OCI-LY1 (cell line): ENCODE data around the gene ARG2.

ENCODE experiments used
- H2AFZ ChIP-seq: fragments of 200-600 bp; sonication (generic), shearing (Covaris generic); 2 replicates; pipeline ENCODE4 v1.6.0; 2014; ENCODE audit warnings: antibody characterized with exemption, mild to moderate bottlenecking, low read length
- H3F3A ChIP-seq: fragments of 200-600 bp; sonication (generic), shearing (Covaris generic); 2 replicates; pipeline ENCODE4 v1.6.0; 2014; ENCODE audit warnings: mild to moderate bottlenecking, antibody characterized with exemption, low read length, moderate library complexity; ENCODE audit not compliant: insufficient read depth
- H3K27ac ChIP-seq: fragments of 200-600 bp; sonication (generic); 2 replicates; pipeline ENCODE4 v1.5.1; 2014; ENCODE audit warnings: low read length, mixed run types, mild to moderate bottlenecking, low read depth; ENCODE audit not compliant: poor library complexity, severe bottlenecking
- H3K27me3 ChIP-seq: fragments of 200-600 bp; sonication (generic); 2 replicates; pipeline ENCODE4 v1.6.0; 2014; ENCODE audit warnings: antibody characterized with exemption, mild to moderate bottlenecking, low read length, moderate library complexity; ENCODE audit not compliant: insufficient read depth
- H3K36me3 ChIP-seq: fragments of 200-600 bp; sonication (generic); 2 replicates; pipeline ENCODE4 v1.6.1; 2014; ENCODE audit warnings: mild to moderate bottlenecking, antibody characterized with exemption, low read length, moderate library complexity, mixed read lengths; ENCODE audit not compliant: insufficient read depth
- H3K4me1 ChIP-seq: fragments of 200-600 bp; sonication (generic); 2 replicates; pipeline ENCODE4 v1.5.1; 2014; ENCODE audit warnings: mild to moderate bottlenecking, low read length, moderate library complexity; ENCODE audit not compliant: insufficient read depth, severe bottlenecking
- H3K4me2 ChIP-seq: fragments of 200-600 bp; sonication (generic), shearing (Covaris generic); 2 replicates; pipeline ENCODE4 v1.6.1; 2014; ENCODE audit warnings: low read length
- H3K4me3 ChIP-seq: fragments of 200-600 bp; sonication (generic); 2 replicates; pipeline ENCODE4 v1.5.1; 2014; ENCODE audit warnings: low read length, low read depth, mild to moderate bottlenecking, mixed read lengths; ENCODE audit not compliant: poor library complexity, severe bottlenecking
- H3K79me2 ChIP-seq: fragments of 200-600 bp; shearing (Covaris generic); 2 replicates; pipeline ENCODE4 v1.6.1; 2016; ENCODE audit warnings: mixed run types, low read length, mixed read lengths; ENCODE audit not compliant: insufficient read depth
- H3K9ac ChIP-seq: fragments of 200-600 bp; sonication (generic), shearing (Covaris generic); 2 replicates; pipeline ENCODE4 v1.6.1; 2014; ENCODE audit warnings: mild to moderate bottlenecking, low read length, mixed read lengths
- H3K9me2 ChIP-seq: fragments of 200-600 bp; sonication (generic), shearing (Covaris generic); 2 replicates; pipeline ENCODE4 v1.6.1; 2014; ENCODE audit warnings: low read depth, mild to moderate bottlenecking, low read length, mixed read lengths
- H3K9me3 ChIP-seq: fragments of 200-600 bp; shearing (Covaris generic); 2 replicates; pipeline ENCODE4 v1.6.1; 2014; ENCODE audit warnings: low read length, mixed read lengths
- H4K20me1 ChIP-seq: fragments of 200-600 bp; sonication (generic), shearing (Covaris generic); 2 replicates; pipeline ENCODE4 v1.6.0; 2016; ENCODE audit warnings: mild to moderate bottlenecking, low read length; ENCODE audit not compliant: insufficient read depth
- CTCF ChIP-seq: fragments of 200-600 bp; sonication (generic), shearing (Covaris generic); IDR thresholded peaks from 2 replicates; pipeline ENCODE4 v1.5.1; 2017; ENCODE audit warnings: mild to moderate bottlenecking, antibody characterized with exemption, low read length, moderate library complexity, mixed read lengths
- EZH2 ChIP-seq: fragments of 200-600 bp; sonication (generic), shearing (Covaris generic); IDR thresholded peaks from 2 replicates; pipeline ENCODE4 v1.8.0; 2017; ENCODE audit warnings: borderline replicate concordance, mixed run types, mild to moderate bottlenecking, antibody characterized with exemption, low read length, moderate library complexity, mixed read lengths

The ARG2 gene

GRCh38 chr14:67695394-67695949 lies 75.8 kb downstream of the ARG2 start, which contains the start of gene RDH11:
Gene RDH11 (minus strand): TSS chr14:67695764. CDS start chr14:67695703, 61 bp downstream.
- Histone ChIP-seq H3F3A (no peaks in the 10 kb centered on the region), H3K4me1 (peaks cover 10% of the 10 kb centered on the region), H3K4me3 (peak within 1 kb of the TSS; percentile 98), H3K27ac (peak within 1 kb of the TSS; percentile 55), H3K27me3 (no peaks in the 10 kb centered on the region), H3K4me2 (peak within 1 kb of the TSS; percentile 73), H3K9me2 (no peaks in the 10 kb centered on the region), H3K36me3 (peaks cover 31% of the 10 kb centered on the region), H3K9ac (peak within 1 kb of the TSS; percentile 96), H3K9me3 (no peaks in the 10 kb centered on the region), H3K79me2 (peaks cover 22% of the 10 kb centered on the region), H4K20me1 (no peaks in the 10 kb centered on the region), H2AFZ (peak within 1 kb of the TSS; percentile 65; the same call in 1 of the 2 replicates)
- TF ChIP-seq CTCF (no peak), EZH2 (no peak)

- Histone ChIP-seq H3K27ac (no peak overlapping the region), H3K9me2 (no peaks in the 10 kb centered on the region), H3K36me3 (peaks cover 16% of the 10 kb centered on the region; the same call in 1 of the 2 replicates), H3K9me3 (no peaks in the 10 kb centered on the region), H3K9ac (no peak overlapping the region), H2AFZ (no peak overlapping the region), H4K20me1 (no peaks in the 10 kb centered on the region), H3K27me3 (no peaks in the 10 kb centered on the region), H3K4me1 (peaks cover 10% of the 10 kb centered on the region), H3K79me2 (peaks cover 22% of the 10 kb centered on the region), H3K4me3 (no peak overlapping the region), H3K4me2 (no peak overlapping the region), H3F3A (no peaks in the 10 kb centered on the region)
- TF ChIP-seq EZH2 (no peak), CTCF (no peak)
Observed at GRCh38 chr14:67697006-67697405, 77.3 kb downstream of the ARG2 start.

DNA sequence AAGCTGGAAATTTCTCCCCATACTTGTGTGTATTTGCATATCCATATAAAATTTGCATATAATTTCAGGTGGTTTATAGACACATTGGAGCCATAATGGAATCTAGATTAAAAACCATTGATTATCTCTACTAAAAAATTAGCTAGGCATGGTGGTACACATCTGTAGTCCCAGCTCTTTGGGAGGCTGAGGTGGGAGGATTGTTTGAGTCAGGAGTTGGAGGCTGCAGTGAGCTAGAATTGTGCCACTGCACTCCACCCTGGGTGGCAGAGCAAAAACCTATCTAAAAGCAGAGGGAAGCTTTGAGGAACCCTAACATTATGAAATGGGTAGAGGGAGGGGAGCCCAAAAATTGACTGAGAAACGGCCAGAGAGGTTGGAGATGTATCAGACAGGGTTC lies 78.5 kb downstream of the ARG2 start:
- Histone ChIP-seq H3K27ac (no peak overlapping the region), H3F3A (no peaks in the 10 kb centered on the region), H4K20me1 (no peaks in the 10 kb centered on the region), H3K4me2 (no peak overlapping the region), H2AFZ (no peak overlapping the region), H3K36me3 (peaks cover 4% of the 10 kb centered on the region; the same call in 1 of the 2 replicates), H3K27me3 (no peaks in the 10 kb centered on the region), H3K4me1 (peaks cover 10% of the 10 kb centered on the region), H3K79me2 (peaks cover 21% of the 10 kb centered on the region), H3K9ac (no peak overlapping the region), H3K9me2 (no peaks in the 10 kb centered on the region), H3K9me3 (no peaks in the 10 kb centered on the region), H3K4me3 (no peak overlapping the region)
- no peak for TF ChIP-seq CTCF
- TF ChIP-seq EZH2 = no peak
